KMS-11 (cell line): ENCODE results near the gene PSMD9.

ENCODE experiments used
- H2AFZ ChIP-seq: fragments of 200-600 bp; sonication (generic); 2 replicates; pipeline ENCODE4 v1.6.1; 2016; ENCODE audit warnings: antibody characterized with exemption, mixed run types, low read depth
- H3K27ac ChIP-seq: fragments of 200-600 bp; sonication (generic); 2 replicates; pipeline ENCODE4 v1.6.1; 2016; ENCODE audit warnings: mild to moderate bottlenecking, mixed run types
- H3K27me3 ChIP-seq: fragments of 200-600 bp; sonication (generic); 2 replicates; pipeline ENCODE4 v1.6.1; 2017; ENCODE audit warnings: mild to moderate bottlenecking, low read depth, mixed run types, moderate library complexity; ENCODE audit not compliant: insufficient read depth
- H3K36me3 ChIP-seq: fragments of 200-600 bp; sonication (generic); 2 replicates; pipeline ENCODE4 v1.6.1; 2017; ENCODE audit warnings: mild to moderate bottlenecking, mixed run types; ENCODE audit not compliant: insufficient read depth
- H3K4me1 ChIP-seq: fragments of 200-600 bp; sonication (generic); 2 replicates; pipeline ENCODE4 v1.6.1; 2016; ENCODE audit warnings: mild to moderate bottlenecking, low read depth, mixed run types; ENCODE audit not compliant: poor library complexity, severe bottlenecking
- H3K4me2 ChIP-seq: fragments of 200-600 bp; sonication (generic); 2 replicates; pipeline ENCODE4 v1.7.0; 2016; ENCODE audit warnings: mild to moderate bottlenecking, mixed run types
- H3K4me3 ChIP-seq: fragments of 200-600 bp; sonication (generic); IDR thresholded peaks from 2 replicates; pipeline ENCODE4 v1.6.1; 2017; ENCODE audit warnings: low read depth, low read length, mixed read lengths; ENCODE audit not compliant: insufficient read depth
- H3K79me2 ChIP-seq: fragments of 200-600 bp; sonication (generic); 2 replicates; pipeline ENCODE4 v1.6.1; 2016; ENCODE audit warnings: low read depth, mixed run types; ENCODE audit not compliant: insufficient read depth
- H3K9ac ChIP-seq: fragments of 200-600 bp; sonication (generic); 2 replicates; pipeline ENCODE4 v1.6.1; 2016; ENCODE audit warnings: mild to moderate bottlenecking, mixed run types
- H4K20me1 ChIP-seq: fragments of 200-600 bp; sonication (generic); 2 replicates; pipeline ENCODE4 v1.6.1; 2016; ENCODE audit warnings: mild to moderate bottlenecking, mixed run types; ENCODE audit not compliant: insufficient read depth
- TF ChIP-seq, protein P1 (sequence below): fragments of 200-600 bp; sonication (generic); conservative IDR thresholded peaks from 2 replicates; pipeline ENCODE4 v1.6.1; 2017; ENCODE audit warnings: low read depth, mild to moderate bottlenecking, antibody characterized with exemption, low read length, moderate library complexity, mixed read lengths

Gene PSMD9

DNA sequence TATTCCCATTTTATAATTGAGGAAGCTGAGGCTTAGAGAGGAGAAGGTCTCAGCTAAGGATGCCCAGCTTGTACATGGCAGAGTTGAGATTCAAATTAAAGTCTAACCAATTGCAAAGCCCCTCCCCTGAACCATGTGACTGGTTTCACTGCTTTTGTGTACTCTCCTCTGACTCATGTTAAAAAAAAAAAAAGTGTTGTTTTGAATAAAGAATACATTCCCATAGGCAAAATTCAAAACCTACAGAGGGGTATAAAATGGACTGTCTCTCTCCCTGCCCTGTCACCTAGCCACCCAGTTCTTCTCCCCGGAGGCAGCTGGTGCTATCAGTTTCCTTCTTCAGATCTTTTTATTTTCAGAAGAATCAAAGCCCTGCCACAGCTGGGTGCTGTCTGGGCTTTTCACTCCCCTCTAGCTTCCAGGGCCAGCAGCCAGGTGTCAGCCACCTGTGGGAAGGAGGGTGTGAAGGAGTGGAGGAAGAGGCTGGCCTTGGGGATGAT is 5.4 kb downstream of the PSMD9 start:
- no peak overlapping the region; the same call in 1 of the 2 replicates for H3K27ac ChIP-seq
- H3K4me1 ChIP-seq: peaks cover 31% of the 10 kb centered on the region
- H3K4me3 ChIP-seq: no peak overlapping the region
- no peak overlapping the region for H3K9ac ChIP-seq
- no peaks in the 10 kb centered on the region for H3K36me3 ChIP-seq
- H3K27me3 ChIP-seq: no peaks in the 10 kb centered on the region
- peaks cover 26% of the 10 kb centered on the region; the same call in 1 of the 2 replicates for H3K79me2 ChIP-seq
- H4K20me1 ChIP-seq: no peaks in the 10 kb centered on the region
- no peak overlapping the region; the same call in 1 of the 2 replicates for H3K4me2 ChIP-seq
- no peak overlapping the region for H2AFZ ChIP-seq
- TF ChIP-seq, protein P1, sequence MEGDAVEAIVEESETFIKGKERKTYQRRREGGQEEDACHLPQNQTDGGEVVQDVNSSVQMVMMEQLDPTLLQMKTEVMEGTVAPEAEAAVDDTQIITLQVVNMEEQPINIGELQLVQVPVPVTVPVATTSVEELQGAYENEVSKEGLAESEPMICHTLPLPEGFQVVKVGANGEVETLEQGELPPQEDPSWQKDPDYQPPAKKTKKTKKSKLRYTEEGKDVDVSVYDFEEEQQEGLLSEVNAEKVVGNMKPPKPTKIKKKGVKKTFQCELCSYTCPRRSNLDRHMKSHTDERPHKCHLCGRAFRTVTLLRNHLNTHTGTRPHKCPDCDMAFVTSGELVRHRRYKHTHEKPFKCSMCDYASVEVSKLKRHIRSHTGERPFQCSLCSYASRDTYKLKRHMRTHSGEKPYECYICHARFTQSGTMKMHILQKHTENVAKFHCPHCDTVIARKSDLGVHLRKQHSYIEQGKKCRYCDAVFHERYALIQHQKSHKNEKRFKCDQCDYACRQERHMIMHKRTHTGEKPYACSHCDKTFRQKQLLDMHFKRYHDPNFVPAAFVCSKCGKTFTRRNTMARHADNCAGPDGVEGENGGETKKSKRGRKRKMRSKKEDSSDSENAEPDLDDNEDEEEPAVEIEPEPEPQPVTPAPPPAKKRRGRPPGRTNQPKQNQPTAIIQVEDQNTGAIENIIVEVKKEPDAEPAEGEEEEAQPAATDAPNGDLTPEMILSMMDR: no peak

DNA sequence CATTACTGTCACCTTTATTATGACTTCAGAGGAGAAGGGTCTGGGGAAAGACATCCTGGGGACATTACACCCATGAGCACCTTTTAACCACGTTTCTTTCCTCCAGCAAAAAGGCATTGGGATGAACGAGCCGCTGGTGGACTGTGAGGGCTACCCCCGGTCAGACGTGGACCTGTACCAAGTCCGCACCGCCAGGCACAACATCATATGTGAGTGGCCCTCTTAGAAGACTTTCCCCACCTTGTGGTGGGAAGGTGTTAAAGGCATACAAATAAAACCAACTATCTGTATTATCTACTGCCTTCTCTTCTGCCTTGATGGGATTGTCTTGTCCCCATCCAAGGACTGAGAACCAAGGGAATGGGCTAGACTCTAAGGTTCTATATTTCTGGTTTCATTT is 6.0 kb downstream of the PSMD9 start:
- no peak overlapping the region; the same call in 1 of the 2 replicates for H3K27ac ChIP-seq
- TF ChIP-seq, protein P1: no peak
- no peaks in the 10 kb centered on the region for H4K20me1 ChIP-seq
- no peak overlapping the region for H3K4me2 ChIP-seq
- no peak overlapping the region for H3K4me3 ChIP-seq
- H3K9ac ChIP-seq: no peak overlapping the region
- peaks cover 27% of the 10 kb centered on the region for H3K4me1 ChIP-seq
- H3K36me3 ChIP-seq: no peaks in the 10 kb centered on the region
- peaks cover 20% of the 10 kb centered on the region; the same call in 1 of the 2 replicates for H3K79me2 ChIP-seq
- H3K27me3 ChIP-seq: no peaks in the 10 kb centered on the region
- H2AFZ ChIP-seq: no peak overlapping the region

DNA sequence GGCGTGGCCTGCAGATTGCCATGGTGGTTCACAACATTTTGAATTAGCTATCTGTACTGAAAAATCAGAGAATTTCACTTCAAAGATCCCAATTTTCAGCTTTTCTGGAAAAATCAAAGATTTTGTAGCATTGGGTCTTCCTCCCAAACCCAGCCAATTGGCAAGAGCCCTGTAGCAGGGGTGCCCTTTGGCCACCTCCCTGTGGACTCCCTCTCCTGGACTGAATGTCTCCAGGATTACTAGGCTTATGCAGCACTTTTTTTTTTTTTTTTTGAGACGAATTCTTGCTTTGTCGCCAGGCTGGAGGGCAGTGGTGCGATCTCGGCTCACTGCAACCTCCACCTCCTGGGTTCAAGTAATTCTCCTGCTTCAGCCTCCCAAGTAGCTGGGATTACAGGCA is 9.7 kb downstream of the PSMD9 start:
- H3K4me3 ChIP-seq: no peak overlapping the region
- no peak overlapping the region for H2AFZ ChIP-seq
- peaks cover 14% of the 10 kb centered on the region for H3K4me1 ChIP-seq
- no peak overlapping the region for H3K4me2 ChIP-seq
- H3K27me3 ChIP-seq: no peaks in the 10 kb centered on the region
- H3K36me3 ChIP-seq: no peaks in the 10 kb centered on the region
- H4K20me1 ChIP-seq: no peaks in the 10 kb centered on the region
- H3K9ac ChIP-seq: no peak overlapping the region
- TF ChIP-seq, protein P1: no peak
- peaks cover 5% of the 10 kb centered on the region; the same call in 1 of the 2 replicates for H3K79me2 ChIP-seq
- H3K27ac ChIP-seq: no peak overlapping the region

DNA sequence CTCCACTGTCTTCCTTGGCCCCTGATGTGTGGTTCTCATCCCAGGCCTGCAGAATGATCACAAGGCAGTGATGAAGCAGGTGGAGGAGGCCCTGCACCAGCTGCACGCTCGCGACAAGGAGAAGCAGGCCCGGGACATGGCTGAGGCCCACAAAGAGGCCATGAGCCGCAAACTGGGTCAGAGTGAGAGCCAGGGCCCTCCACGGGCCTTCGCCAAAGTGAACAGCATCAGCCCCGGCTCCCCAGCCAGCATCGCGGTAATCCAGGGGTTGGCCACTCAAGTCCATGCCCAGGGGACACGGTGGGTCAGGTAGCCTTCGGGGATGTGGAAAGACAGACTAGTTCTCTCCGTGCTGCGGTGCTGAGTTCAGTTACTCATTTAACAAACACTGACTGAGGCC is 11.0 kb downstream of the PSMD9 start:
- Histone ChIP-seq H3K27ac (no peak overlapping the region), H3K27me3 (no peaks in the 10 kb centered on the region), H3K4me2 (no peak overlapping the region), H3K4me3 (no peak overlapping the region), H3K9ac (no peak overlapping the region), H3K79me2 (no peaks in the 10 kb centered on the region), H4K20me1 (no peaks in the 10 kb centered on the region), H3K36me3 (no peaks in the 10 kb centered on the region), H3K4me1 (peaks cover 1% of the 10 kb centered on the region), H2AFZ (no peak overlapping the region)
- TF ChIP-seq, protein P1: no peak
